Esophagus squamous epithelium (tissue), 4 donors: ENCODE measurements around the gene TM9SF1.

Source experiments
- POLR2A ChIP-seq, 4 donors: fragments of 450-650 bp; IDR thresholded peaks; one replicate each; pipeline ENCODE4 v1.6.1; 2017; ENCODE audit warnings: antibody characterized with exemption in 4 of 4, mild to moderate bottlenecking in 4 of 4, moderate library complexity in 3 of 4
- TF ChIP-seq, protein P1 (sequence below), 6 experiments: fragments of 450-650 bp in 4 of 6; fragments of 200-600 bp in 2 of 6; sonication (generic) in 2 of 6; IDR thresholded peaks; one replicate each; pipeline ENCODE4 v1.5.1; 2016 to 2019; ENCODE audit warnings: antibody characterized with exemption in 6 of 6, mild to moderate bottlenecking in 4 of 6, moderate library complexity in 4 of 6

DNA sequence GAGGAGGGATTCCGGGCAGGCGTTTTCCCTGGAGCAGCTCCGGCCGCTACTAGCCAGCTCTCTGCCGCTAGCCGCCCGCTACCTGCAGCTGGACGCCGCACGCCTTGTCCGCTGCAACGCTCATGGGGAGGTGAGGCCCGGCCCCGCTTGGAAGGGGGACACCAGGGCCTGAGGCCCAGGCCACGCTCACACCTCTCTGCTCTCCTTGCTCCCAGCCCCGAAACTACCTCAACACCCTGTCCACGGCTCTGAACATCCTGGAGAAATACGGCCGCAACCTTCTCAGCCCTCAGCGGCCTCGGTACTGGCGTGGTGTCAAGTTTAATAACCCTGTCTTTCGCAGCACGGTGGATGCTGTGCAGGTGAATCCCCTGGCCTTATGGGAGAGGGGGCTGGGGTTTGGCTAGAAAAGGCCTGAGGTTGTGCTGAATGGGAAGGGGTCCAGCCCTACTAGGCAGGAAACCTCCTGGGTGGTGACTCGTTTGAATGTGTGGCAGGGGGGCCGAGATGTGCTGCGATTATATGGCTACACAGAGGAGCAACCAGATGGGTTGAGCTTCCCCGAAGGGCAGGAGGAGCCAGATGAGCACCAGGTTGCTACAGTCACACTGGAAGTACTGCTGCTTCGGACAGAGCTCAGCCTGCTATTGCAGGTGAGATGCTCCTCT, 47.3 kb downstream of the TM9SF1 start:
- no peak for TF ChIP-seq POLR2A (IDR thresholded peaks at IDR 0.05)
- TF ChIP-seq, protein P1, sequence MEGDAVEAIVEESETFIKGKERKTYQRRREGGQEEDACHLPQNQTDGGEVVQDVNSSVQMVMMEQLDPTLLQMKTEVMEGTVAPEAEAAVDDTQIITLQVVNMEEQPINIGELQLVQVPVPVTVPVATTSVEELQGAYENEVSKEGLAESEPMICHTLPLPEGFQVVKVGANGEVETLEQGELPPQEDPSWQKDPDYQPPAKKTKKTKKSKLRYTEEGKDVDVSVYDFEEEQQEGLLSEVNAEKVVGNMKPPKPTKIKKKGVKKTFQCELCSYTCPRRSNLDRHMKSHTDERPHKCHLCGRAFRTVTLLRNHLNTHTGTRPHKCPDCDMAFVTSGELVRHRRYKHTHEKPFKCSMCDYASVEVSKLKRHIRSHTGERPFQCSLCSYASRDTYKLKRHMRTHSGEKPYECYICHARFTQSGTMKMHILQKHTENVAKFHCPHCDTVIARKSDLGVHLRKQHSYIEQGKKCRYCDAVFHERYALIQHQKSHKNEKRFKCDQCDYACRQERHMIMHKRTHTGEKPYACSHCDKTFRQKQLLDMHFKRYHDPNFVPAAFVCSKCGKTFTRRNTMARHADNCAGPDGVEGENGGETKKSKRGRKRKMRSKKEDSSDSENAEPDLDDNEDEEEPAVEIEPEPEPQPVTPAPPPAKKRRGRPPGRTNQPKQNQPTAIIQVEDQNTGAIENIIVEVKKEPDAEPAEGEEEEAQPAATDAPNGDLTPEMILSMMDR (IDR thresholded peaks at IDR 0.05): no peak
